GM18861 (cell line): ENCODE results near the gene ABHD18.
"Not testable (repeated sequence)": the region's sequence is repeated elsewhere in the genome, so short reads cannot be mapped to it uniquely, and the experiment has no call there.

Experiments used
- ATAC-seq: cut with Tn5 transposase; IDR thresholded peaks from one replicate; pipeline ENCODE4 v1.9.1; 2021; ENCODE audit not compliant: unreplicated experiment

Gene ABHD18

GRCh38 chr4:128061566-128062536 is 96.6 kb downstream of the ABHD18 start:
- peak; percentile 24 for ATAC-seq

- ATAC-seq = not testable (repeated sequence)
These were observed 101.2 kb downstream of the ABHD18 start for GRCh38 chr4:128066453-128066820.

- no peak for ATAC-seq
These were observed 103.7 kb downstream of the ABHD18 start for GRCh38 chr4:128068918-128069317.

- ATAC-seq = no peak
These were observed 111.3 kb downstream of the ABHD18 start for GRCh38 chr4:128076464-128076863.
